Gastroesophageal sphincter (tissue), 3 donors: ENCODE results near the gene NUP160.

Experiments used
- POLR2A ChIP-seq, 2 donors: fragments of 450-650 bp; IDR thresholded peaks; one replicate each; pipeline ENCODE4 v1.6.1; 2017; ENCODE audit warnings: antibody characterized with exemption in 2 of 2, mild to moderate bottlenecking in 2 of 2, moderate library complexity in 1 of 2
- POLR2AphosphoS5 ChIP-seq: sonication (generic); formaldehyde crosslinking; IDR thresholded peaks from one replicate; pipeline ENCODE4 v1.6.1; 2017; ENCODE audit warnings: antibody characterized with exemption
- TF ChIP-seq, protein P1 (sequence below), 4 experiments: fragments of 200-600 bp in 2 of 4; fragments of 450-650 bp in 2 of 4; sonication (generic) in 1 of 4; IDR thresholded peaks; one replicate each; pipeline ENCODE4 v1.5.1; 2017 to 2019; ENCODE audit warnings: antibody characterized with exemption in 4 of 4, mild to moderate bottlenecking in 2 of 4, moderate library complexity in 2 of 4

DNA sequence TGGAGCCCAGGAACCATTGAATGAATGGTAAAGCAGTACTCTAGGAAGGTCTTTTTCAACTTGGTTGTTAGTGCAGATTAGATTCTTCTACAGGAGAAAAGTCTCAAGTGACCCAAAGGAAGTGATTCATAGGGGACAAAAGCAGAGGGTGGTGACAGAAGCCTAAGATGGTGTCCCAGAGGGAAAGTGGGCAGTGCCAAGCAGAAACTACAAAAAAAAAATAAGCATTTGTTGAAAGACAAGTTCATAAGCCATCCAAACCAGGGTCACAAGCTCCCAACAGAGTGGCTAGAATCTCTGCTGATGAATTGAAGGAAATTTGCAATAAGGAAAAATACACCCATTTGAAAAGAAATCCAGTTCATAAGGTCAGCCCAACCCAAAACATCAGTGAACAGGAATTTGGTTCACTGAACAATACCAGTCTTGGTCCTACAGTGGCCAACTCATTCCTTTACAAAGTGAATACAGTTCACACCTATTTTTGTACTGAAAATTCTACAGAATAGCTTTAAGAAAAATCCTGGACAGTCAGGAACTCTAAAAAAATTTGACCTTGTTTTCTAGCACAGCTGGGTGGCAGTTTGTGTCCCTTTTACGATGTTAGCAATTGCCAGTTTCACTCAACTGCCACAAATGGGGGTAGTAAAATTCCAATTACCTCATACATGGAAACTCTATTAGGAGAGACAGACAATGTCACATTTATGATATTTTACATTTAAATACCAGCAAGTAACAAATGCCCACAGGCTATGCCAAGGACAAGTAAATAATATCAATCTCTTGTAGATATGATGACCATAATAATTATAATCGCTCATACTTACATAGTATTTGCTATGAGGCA, 21.6 kb upstream of the NUP160 start:
- TF ChIP-seq, protein P1, sequence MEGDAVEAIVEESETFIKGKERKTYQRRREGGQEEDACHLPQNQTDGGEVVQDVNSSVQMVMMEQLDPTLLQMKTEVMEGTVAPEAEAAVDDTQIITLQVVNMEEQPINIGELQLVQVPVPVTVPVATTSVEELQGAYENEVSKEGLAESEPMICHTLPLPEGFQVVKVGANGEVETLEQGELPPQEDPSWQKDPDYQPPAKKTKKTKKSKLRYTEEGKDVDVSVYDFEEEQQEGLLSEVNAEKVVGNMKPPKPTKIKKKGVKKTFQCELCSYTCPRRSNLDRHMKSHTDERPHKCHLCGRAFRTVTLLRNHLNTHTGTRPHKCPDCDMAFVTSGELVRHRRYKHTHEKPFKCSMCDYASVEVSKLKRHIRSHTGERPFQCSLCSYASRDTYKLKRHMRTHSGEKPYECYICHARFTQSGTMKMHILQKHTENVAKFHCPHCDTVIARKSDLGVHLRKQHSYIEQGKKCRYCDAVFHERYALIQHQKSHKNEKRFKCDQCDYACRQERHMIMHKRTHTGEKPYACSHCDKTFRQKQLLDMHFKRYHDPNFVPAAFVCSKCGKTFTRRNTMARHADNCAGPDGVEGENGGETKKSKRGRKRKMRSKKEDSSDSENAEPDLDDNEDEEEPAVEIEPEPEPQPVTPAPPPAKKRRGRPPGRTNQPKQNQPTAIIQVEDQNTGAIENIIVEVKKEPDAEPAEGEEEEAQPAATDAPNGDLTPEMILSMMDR (IDR thresholded peaks at IDR 0.05): no peak
- no peak for TF ChIP-seq POLR2A (IDR thresholded peaks at IDR 0.05)
- no peak for TF ChIP-seq POLR2AphosphoS5
